HG02840 (cell line): ENCODE data around the gene TMEM89.

Experiments
- ATAC-seq: cut with Tn5 transposase; IDR thresholded peaks from one replicate; pipeline ENCODE4 v1.9.1; 2021; ENCODE audit warnings: mild to moderate bottlenecking, moderate library complexity, moderate number of reproducible peaks; ENCODE audit not compliant: unreplicated experiment, low FRiP score

Gene TMEM89

DNA sequence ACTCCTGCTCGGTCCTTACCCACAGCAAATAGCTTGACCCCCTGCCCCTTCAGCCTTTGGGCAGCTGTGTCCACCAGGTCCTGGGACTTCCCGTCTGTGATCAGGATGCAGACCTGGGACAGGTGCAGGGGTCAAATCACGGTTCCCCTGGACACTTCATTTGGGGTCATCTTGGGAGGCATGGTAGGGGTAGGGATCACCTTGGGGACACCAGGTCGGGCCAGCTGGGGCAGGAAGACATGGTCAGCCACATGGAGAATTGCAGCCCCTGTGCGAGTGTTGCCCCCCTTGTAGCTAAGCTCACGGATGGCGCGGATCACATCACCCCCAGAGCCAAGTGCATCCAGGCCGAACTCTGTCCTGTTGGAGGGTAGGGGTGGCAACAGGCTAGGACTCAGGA is 28.2 kb downstream of the TMEM89 start:
- ATAC-seq, result no peak

DNA sequence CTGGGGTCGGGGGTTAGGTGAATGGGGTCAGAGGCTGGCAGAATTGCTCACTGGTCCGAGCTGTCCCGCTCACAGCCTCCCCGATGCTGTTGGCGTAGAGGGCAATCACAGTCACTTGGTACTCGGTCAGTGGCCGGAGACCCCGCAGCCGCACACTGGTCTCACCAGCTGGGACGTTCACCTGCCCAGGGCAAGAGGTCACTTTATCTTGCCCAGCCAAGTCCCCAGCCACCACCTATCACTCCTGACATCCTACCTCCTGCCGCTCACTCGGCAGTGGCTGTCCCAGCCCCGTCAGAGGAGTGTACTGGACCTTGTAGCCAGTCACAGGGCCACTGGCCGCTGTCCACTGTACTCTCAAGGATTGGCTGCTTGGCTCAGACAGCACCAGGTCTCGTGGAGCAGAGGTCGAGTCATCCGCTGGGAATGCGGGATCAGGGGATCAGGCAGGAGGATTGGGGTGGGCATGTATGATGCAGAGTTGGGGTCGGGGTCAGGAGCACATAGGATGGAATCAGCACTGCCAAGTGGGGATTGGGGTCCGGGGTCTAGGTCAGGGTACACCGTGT is 29.0 kb downstream of the TMEM89 start:
- no peak for ATAC-seq

DNA sequence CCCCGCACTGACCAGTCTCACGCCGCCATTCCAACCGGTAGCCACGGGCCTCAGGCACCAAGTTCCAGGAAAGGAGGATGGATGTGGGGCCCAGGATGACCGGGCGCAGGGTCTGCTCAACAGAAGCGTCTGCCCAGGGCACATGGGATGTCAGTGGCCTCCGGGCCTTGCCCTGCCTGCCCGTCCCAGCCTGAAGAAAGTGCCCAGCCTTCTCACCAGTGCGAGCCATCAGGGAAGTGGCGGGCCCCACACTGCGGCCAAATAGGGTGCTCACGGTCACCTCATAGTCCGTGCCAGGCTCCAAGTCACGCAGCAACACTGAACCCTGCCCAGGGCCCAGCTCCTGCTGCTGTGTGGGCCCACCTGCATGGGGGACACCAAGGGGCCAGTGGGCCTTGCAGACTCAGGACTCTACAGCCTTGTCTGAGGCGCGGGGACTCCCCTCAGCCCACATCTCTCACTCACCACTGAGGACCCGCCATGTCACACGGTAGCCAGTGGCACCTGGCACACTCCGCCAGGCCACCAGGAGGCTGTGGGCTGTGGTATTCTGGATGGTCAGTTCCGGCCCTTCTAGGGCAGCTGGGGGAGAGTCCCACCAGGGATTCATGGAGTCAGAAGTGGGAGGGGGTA is 29.6 kb downstream of the TMEM89 start:
- no peak for ATAC-seq

DNA sequence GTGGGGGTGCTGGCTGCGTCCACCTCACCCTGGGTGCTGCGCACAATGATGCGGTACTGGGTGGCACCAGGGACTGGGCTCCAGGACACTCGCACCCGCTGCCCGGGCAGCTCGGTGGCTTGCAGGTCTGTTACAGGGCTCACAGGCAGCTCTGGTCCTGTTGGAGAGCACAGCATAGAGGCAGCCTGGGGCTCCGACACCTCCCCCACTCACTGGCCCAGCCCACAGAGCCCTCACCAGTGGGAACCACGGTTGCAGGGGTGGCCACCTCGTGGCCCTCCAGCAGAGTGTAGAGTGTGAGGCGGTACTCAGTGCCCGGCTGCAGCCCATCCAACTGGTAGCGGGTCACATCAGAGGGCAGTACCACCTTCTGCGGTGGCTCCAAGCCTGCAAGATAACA is 30.1 kb downstream of the TMEM89 start:
- no peak for ATAC-seq

DNA sequence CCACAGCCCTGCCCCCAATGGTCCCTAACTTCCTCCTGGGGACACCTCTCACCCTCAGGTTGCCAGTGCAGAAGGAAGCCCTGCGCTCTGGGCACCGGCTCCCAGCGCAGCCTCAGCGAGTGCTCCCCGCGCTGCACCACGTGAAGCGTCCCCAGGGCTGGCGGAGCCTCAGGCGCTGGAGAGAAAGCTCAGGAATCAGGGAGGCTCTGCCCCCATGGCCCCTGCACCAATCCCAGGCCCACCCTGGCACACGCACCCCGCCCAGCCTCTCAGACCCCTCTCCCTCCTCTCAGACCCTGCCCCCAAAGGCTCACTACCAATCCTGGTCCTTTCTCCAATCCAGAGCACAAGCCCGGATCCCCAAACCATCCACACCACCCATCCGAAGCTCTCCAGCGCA is 33.3 kb downstream of the TMEM89 start:
- ATAC-seq, result no peak

DNA sequence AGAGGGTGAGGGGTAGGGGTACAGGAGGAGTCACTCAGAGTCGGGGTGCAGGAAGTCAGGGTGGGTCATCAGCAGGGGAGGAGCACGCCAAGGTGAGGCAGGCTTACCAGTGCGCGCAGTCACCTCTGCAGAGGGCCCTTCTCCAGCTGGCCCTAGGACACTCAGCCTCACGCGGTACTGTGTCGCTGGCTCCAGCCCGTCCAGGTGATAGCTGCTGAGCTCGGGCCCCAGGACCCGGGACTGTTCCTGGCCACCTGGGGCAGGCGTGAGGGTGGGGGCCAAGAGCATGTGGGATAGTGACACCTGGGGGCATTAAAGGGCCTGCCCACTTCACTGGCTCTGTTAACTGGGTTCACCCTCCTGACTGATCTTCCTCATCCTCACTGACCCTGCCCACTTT is 33.9 kb downstream of the TMEM89 start:
- ATAC-seq, result no peak

DNA sequence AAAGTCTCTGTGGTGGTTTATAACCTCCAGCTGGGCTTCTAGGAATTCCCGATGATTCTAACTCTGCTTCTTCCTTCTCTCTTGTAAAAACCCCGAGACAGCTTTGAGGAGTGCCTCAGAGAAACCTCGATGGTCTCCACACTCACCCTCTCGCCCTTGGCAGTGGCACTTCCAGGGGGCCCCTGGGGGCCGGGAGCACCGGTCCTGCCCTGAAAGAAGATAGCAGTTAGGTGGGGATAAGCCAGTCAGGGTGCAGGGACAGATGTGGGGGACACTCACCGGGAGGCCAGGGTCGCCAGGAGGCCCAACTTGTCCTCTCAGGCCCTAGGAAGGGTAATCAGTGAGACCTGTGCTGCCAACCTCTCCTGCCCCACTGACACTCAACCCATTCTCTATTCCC is 36.2 kb downstream of the TMEM89 start:
- no peak for ATAC-seq

DNA sequence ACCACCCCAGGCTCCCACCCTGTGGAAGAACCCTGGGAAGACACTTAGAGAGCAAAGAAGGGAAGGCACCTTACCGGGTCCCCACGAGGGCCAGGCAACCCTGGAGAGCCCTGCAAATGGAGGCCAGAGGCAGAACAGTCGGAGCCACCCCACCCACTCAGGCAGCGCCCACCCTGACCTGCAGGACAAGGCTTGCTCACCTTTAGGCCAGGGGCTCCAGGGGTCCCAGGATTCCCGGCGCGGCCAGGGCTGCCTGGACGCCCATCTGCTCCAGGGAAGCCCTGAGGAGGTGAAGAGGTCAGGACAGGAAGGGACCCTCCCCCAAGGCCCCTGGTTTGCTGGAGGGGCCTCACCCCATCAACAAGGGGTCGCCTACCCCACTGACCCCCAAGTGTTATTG is 36.7 kb downstream of the TMEM89 start:
- no peak for ATAC-seq

DNA sequence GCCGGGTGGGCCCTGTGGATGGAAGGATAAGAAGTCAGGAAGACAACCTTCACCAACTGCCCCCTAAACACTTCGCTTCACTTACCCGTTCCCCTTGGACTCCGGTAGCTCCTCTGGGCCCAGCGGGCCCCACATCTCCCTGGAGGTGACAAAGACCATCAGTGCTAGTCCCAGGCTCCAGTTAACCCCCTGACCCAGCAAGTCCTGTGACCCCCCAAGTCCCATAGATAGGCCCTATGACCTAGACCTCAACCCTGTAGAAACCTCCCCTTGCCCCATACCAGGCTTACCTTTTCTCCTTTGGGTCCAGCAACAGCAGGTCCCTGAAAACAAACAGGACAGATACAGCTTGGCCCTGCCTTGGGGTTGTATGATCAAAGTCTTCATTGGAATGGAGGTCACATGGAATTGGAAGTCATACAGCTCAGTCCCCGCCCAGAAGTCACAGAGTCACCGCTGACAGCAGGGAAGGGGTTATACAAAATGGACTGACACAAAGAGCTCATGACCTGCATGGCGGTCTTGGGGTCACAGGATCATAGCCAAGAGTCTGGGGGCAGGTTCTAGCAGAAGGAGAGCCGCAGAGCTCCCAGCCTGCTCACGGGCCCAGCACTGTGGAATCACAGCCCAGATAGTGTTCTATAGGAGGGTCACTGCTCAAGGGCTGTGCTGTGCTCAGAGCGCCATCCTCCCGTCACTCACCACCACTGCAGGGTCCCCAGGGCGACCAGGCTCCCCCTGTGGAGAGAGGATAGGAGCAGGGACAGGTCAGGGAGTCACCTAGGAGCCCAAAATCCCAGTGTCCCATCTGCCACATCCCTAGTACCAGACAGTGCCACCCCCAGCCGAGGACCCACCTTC is 39.7 kb downstream of the TMEM89 start:
- no peak for ATAC-seq

DNA sequence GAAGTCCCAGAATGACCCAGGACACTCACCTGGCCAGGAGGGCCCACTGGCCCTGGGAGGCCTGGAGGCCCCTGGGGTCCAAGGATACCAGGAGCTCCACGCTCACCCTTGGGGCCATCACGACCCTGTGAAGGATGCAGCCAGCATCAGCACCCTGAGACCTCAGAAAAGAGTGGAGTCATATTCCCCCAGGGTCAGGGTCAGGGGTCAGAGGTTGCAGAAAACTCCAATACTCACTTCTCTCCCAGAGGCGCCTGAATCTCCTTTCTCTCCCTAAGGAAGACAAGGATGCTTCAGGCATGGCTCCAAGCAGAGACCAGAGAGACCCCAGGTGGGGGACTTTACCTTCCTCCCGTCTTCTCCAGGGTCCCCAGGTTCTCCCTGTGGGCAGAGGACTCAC is 44.9 kb downstream of the TMEM89 start:
- no peak for ATAC-seq

DNA sequence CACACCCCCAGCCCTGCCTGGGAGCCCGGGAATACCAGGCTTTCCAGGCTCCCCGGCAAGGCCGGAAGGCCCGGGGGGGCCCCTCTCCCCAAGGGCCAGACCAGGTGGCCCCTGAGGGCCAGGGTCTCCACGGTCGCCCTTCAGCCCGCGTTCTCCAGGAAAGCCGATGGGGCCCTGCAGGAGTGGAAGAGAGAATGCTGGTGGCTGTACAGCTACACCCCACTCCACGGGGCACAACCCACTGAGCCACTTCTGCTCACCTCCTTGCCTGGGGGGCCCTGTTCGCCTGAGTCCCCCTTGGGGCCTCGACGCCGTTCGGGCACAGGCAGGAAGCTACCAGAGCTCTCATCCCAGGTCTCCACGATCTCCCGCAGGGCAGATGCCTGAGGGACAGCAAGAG is 46.2 kb downstream of the TMEM89 start:
- ATAC-seq, result no peak

DNA sequence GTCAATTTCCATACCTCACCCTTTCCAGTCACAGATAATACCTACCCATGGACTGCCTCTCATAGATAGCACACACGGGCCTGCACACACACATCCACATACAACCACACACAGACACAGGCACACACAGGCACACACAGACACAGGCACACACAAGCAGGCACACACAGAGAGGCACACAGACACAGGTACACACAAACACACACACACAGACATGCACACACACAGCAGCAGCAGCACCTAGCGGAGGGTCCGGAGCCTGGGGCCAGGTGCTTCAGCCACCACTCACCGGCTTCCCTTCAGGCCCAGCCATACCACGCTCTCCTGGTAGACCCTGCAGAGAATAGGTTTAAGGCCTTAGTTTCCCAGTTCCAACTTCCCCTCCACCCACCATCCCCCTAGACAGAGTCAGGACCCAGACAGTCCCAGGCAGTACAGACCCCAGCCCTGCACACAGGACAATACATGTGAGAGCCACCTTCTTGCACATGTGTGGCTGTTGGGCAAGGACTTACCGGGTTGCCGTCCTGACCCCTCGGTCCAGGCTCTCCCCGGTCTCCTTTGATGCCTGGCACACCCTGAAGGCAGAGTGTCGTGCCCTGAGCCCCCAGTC is 47.5 kb downstream of the TMEM89 start:
- ATAC-seq, result no peak

DNA sequence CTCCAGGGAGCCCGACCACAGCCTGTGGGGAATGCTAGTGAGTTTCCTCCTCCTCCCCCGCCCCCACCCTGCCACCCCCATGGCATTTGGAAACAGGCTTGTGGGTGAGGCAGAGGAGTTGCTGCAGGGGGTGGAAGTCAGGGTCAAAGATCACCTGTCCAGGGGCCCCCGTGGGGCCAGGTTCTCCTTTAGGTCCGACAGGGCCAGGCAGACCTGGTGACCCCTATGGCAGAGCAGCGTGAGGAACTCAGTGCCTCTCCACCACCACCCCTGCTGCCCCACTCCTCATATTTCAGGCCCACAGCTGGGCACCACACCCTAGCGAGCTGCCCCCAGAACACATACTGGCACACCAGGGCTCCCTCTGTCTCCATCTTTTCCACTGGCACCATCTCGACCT is 49.1 kb downstream of the TMEM89 start:
- ATAC-seq, result no peak

DNA sequence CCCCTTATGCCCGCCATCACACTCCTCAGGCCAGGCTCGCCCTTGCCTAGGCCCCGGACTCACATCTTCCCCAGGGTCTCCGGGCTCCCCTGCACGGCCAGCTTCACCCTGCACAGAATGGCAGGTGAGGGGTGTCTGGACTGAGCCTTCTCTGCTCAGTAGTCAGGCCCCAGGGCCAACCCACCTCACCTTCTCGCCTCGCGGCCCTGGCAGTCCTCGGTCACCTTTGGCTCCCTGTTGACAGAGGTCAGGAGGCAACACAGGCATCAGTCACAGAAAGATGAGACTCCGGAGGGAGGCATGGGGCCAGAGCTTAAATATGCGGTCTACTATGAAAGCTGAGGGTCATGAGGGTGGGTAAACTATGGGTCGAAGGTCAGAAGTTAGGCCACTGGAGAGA is 49.6 kb downstream of the TMEM89 start:
- no peak for ATAC-seq
